Measurements from ENCODE around the gene CBFB. TPM values are rescaled to one million over a fixed set of nuclear protein-coding genes. Genes with fewer than 3 reads are reported as not detected.

Gene CBFB
- total RNA-seq, 1 donor from 2014 or later, result 46.9 TPM

DNA sequence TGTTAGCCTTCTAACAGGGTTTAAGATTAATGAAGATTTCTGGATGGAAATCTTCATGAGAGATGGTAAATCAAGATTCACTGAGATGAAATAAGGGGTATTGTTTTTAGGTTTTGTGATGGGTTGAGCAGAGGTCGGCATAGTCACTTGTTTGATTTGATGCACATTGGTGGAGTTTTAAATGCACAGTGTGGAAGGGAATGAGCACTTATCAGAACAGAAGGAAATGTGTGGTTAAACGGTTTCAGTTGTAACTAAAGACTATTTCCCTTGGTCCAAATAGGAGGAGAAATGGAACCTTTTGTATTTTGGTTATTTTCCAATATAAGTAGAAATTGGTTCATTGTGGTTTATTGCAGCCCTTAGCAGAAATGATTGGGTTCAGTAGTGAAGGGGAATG, 34.1 kb downstream of the CBFB start:
- H3K27me3 ChIP-seq (ENCODE audit: low read depth), result no peaks in the 10 kb centered on the region
- no peaks in the 10 kb centered on the region for H3K9me3 ChIP-seq
- H3K4me3 ChIP-seq, result no peak overlapping the region
- TF ChIP-seq, protein P1, sequence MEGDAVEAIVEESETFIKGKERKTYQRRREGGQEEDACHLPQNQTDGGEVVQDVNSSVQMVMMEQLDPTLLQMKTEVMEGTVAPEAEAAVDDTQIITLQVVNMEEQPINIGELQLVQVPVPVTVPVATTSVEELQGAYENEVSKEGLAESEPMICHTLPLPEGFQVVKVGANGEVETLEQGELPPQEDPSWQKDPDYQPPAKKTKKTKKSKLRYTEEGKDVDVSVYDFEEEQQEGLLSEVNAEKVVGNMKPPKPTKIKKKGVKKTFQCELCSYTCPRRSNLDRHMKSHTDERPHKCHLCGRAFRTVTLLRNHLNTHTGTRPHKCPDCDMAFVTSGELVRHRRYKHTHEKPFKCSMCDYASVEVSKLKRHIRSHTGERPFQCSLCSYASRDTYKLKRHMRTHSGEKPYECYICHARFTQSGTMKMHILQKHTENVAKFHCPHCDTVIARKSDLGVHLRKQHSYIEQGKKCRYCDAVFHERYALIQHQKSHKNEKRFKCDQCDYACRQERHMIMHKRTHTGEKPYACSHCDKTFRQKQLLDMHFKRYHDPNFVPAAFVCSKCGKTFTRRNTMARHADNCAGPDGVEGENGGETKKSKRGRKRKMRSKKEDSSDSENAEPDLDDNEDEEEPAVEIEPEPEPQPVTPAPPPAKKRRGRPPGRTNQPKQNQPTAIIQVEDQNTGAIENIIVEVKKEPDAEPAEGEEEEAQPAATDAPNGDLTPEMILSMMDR (IDR thresholded peaks at IDR 0.05), result no peak
- H3K4me1 ChIP-seq, result no peaks in the 10 kb centered on the region
- intact Hi-C loops (cut with DNase I), result no loop called here
- H3K27ac ChIP-seq, result no peak overlapping the region
- DNase-seq (no peak), ATAC-seq (no peak)
- peaks cover 25% of the 10 kb centered on the region for H3K36me3 ChIP-seq

DNA sequence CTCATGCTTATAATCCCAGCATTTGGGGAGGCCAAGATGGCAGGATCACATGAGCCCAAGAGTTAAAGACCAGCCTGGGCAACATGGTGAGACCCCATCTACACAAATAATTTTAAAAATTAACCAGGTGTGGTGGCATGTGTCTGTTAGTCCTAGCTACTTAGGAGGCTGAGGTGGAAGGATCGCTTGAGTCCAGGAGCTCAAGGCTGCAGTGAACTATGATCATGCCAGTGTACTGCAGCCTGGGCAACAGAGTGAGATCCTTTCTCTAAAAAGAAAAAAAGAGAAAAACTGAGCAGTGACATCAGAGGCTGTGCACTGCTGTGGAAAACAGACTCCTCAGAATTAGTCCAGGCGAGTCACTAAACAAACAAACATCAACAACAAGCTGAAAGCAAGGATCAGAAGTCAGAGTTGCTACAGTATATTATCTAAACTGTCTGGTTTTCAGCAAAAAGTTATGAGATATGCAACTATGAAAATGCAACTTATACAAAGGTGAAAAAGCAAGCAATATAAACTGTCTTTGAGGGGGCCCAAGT, 39.3 kb downstream of the CBFB start:
- H3K4me3 ChIP-seq, result no peak overlapping the region
- no peak for DNase-seq
- no peaks in the 10 kb centered on the region for H3K9me3 ChIP-seq
- TF ChIP-seq, protein P1 (IDR thresholded peaks at IDR 0.05), result no peak
- H3K36me3 ChIP-seq, result peaks cover 57% of the 10 kb centered on the region
- no peak for ATAC-seq
- no peak overlapping the region for H3K27ac ChIP-seq
- H3K4me1 ChIP-seq, result no peaks in the 10 kb centered on the region
- H3K27me3 ChIP-seq (ENCODE audit: low read depth), result no peaks in the 10 kb centered on the region
- intact Hi-C loops (cut with DNase I), result no loop called here

DNA sequence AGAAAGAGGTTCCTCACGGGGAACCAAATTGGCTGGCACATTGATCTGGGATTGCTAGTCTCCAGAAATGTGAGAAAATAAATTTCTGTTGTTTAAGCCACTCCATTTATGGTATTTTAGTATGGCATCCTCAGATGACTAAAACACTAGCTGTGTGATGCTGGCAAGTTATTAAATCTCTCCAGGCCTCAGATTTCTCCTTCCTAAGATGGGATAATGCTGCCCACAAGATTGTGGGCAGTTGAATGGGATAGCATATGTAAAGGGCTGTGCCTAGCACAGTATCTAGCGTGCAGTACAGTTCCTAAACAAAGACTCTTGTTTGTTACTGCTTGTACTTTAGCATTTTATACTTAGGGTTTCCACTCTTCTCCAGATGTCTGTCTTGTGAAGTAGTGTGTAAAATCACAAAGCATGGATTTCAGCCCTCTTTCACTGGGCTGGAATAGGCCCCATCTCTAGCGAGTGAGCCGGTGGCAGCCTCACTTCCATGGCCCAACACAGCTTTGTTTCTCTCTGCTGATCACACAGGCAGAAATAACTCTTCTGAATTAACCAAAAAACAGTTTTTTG, 42.6 kb downstream of the CBFB start:
- Histone ChIP-seq H3K27ac (no peak overlapping the region), H3K4me1 (no peaks in the 10 kb centered on the region), H3K36me3 (peaks cover 78% of the 10 kb centered on the region), H3K4me3 (no peak overlapping the region), H3K9me3 (no peaks in the 10 kb centered on the region), H3K27me3 (ENCODE audit: low read depth) (no peaks in the 10 kb centered on the region)
- intact Hi-C loops (cut with DNase I), result no loop called here
- no peak for DNase-seq
- TF ChIP-seq, protein P1 (IDR thresholded peaks at IDR 0.05), result no peak
- no peak for ATAC-seq

DNA sequence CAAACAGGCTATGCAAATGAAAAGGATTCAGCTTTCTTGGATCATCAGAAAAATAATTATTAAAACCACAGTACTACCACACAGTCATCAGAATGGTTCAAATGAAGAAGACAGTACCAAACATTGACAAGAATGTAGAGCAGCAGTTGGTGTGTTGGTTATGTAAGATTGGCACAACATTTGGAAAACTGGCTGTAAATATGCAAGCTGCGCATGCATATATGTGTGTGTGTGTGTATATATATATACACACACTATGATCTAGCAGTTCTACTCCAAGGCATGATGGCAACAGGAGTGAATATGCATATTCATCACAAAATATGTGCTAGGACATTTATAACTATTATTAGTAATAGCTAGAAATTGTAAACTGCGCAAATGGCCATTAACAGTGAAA, 46.4 kb downstream of the CBFB start:
- intact Hi-C loops (cut with DNase I), result no loop called here
- H3K4me1 ChIP-seq, result no peaks in the 10 kb centered on the region
- peaks cover 54% of the 10 kb centered on the region for H3K36me3 ChIP-seq
- ATAC-seq, result no peak
- H3K4me3 ChIP-seq, result no peak overlapping the region
- H3K27ac ChIP-seq, result no peak overlapping the region
- DNase-seq, result no peak
- H3K27me3 ChIP-seq (ENCODE audit: low read depth), result no peaks in the 10 kb centered on the region
- TF ChIP-seq, protein P1 (IDR thresholded peaks at IDR 0.05), result no peak
- no peaks in the 10 kb centered on the region for H3K9me3 ChIP-seq

GRCh38 chr16:67077871-67078270, 48.9 kb downstream of the CBFB start:
- Histone ChIP-seq H3K27ac (no peak overlapping the region), H3K4me1 (no peaks in the 10 kb centered on the region), H3K27me3 (ENCODE audit: low read depth) (no peaks in the 10 kb centered on the region), H3K4me3 (no peak overlapping the region), H3K9me3 (no peaks in the 10 kb centered on the region), H3K36me3 (peaks cover 45% of the 10 kb centered on the region)
- ATAC-seq (no peak), DNase-seq (no peak)
- TF ChIP-seq, protein P1 (IDR thresholded peaks at IDR 0.05), result no peak
- intact Hi-C loops (cut with DNase I), result no loop called here
